Measurements from ENCODE around the gene FOS.

FOS gene

GRCh38 chr14:75286313-75286712, 7.7 kb downstream of the FOS start:
- DNase-seq, result no peak
- TF ChIP-seq POLR2A (IDR thresholded peaks at IDR 0.05; ENCODE audit: low read length) (no peak), GATA1 (IDR thresholded peaks at IDR 0.05; ENCODE audit: low read depth, low read length) (no peak)

GRCh38 chr14:75289840-75290388, 11.3 kb downstream of the FOS start:
- no peak for TF ChIP-seq GATA1 (IDR thresholded peaks at IDR 0.05; ENCODE audit: low read depth, low read length)
- TF ChIP-seq POLR2A (IDR thresholded peaks at IDR 0.05; ENCODE audit: low read length), result no peak

GRCh38 chr14:75290851-75291250, 12.2 kb downstream of the FOS start:
- no peak for TF ChIP-seq GATA1 (IDR thresholded peaks at IDR 0.05; ENCODE audit: low read depth, low read length)
- TF ChIP-seq POLR2A (IDR thresholded peaks at IDR 0.05; ENCODE audit: low read length), result no peak
- DNase-seq, result no peak

More at GRCh38 chr14:75289840-75290388, 11.3 kb downstream of the FOS start:
- DNase-seq, result no peak

GRCh38 chr14:75291331-75291730, 12.7 kb downstream of the FOS start:
- TF ChIP-seq POLR2A (IDR thresholded peaks at IDR 0.05; ENCODE audit: low read length), result no peak
- TF ChIP-seq GATA1 (IDR thresholded peaks at IDR 0.05; ENCODE audit: low read depth, low read length), result no peak
- no peak for DNase-seq

- TF ChIP-seq GATA1 (IDR thresholded peaks at IDR 0.05; ENCODE audit: low read depth, low read length), result no peak
- no peak for TF ChIP-seq POLR2A (IDR thresholded peaks at IDR 0.05; ENCODE audit: low read length)
- no peak for DNase-seq
Measured at GRCh38 chr14:75292101-75292563, 13.5 kb downstream of the FOS start.

- no peak for DNase-seq
- TF ChIP-seq POLR2A (IDR thresholded peaks at IDR 0.05; ENCODE audit: low read length) (no peak), GATA1 (IDR thresholded peaks at IDR 0.05; ENCODE audit: low read depth, low read length) (no peak)
Measured at GRCh38 chr14:75292886-75293285, 14.3 kb downstream of the FOS start.

- peak; percentile 95 to 97 for DNase-seq
Measured at GRCh38 chr14:75293920-75294648, 15.5 kb downstream of the FOS start.

GRCh38 chr14:75294649-75295033, 16.0 kb downstream of the FOS start:
- no peak for DNase-seq
- no peak for TF ChIP-seq POLR2A (IDR thresholded peaks at IDR 0.05; ENCODE audit: low read length)
- TF ChIP-seq GATA1 (IDR thresholded peaks at IDR 0.05; ENCODE audit: low read depth, low read length), result no peak

More at GRCh38 chr14:75293920-75294648, 15.5 kb downstream of the FOS start:
- peak; percentile 62 for TF ChIP-seq POLR2A (IDR thresholded peaks at IDR 0.05; ENCODE audit: low read length)
- no peak for TF ChIP-seq GATA1 (IDR thresholded peaks at IDR 0.05; ENCODE audit: low read depth, low read length)

- TF ChIP-seq POLR2A (IDR thresholded peaks at IDR 0.05; ENCODE audit: low read length) (no peak), GATA1 (IDR thresholded peaks at IDR 0.05; ENCODE audit: low read depth, low read length) (no peak)
- DNase-seq, result peak; percentile 56 to 72
Measured at GRCh38 chr14:75295061-75295461, 16.4 kb downstream of the FOS start.

GRCh38 chr14:75295491-75296345, 17.1 kb downstream of the FOS start:
- peak; percentile 72 to 86 for DNase-seq
- TF ChIP-seq GATA1 (IDR thresholded peaks at IDR 0.05; ENCODE audit: low read depth, low read length) (no peak), POLR2A (IDR thresholded peaks at IDR 0.05; ENCODE audit: low read length) (no peak)

GRCh38 chr14:75297411-75298040, 18.9 kb downstream of the FOS start:
- DNase-seq, result no peak
- TF ChIP-seq POLR2A (IDR thresholded peaks at IDR 0.05; ENCODE audit: low read length), result no peak
- TF ChIP-seq GATA1 (IDR thresholded peaks at IDR 0.05; ENCODE audit: low read depth, low read length), result no peak

- TF ChIP-seq POLR2A (IDR thresholded peaks at IDR 0.05; ENCODE audit: low read length) (no peak), GATA1 (IDR thresholded peaks at IDR 0.05; ENCODE audit: low read depth, low read length) (no peak)
- DNase-seq, result no peak
Measured at GRCh38 chr14:75298187-75298965, 19.7 kb downstream of the FOS start.

GRCh38 chr14:75299059-75299458, 20.4 kb downstream of the FOS start:
- no peak for DNase-seq
- no peak for TF ChIP-seq GATA1 (IDR thresholded peaks at IDR 0.05; ENCODE audit: low read depth, low read length)
- no peak for TF ChIP-seq POLR2A (IDR thresholded peaks at IDR 0.05; ENCODE audit: low read length)

Data from erythroblast (primary cell).